ENCODE results near the gene LARP4B. TPM values are rescaled to one million over a fixed set of nuclear protein-coding genes. Genes with fewer than 3 reads are reported as not detected.
A peak's percentile ranks its signal among the peaks of the same experiment; 100 is the strongest.

The LARP4B gene
- total and polyA plus RNA-seq, 2 of the 13 experiments (the other 11 are each of a cell fraction or from before 2014, with no cell fraction given) = 19.5 to 30.2 TPM

GRCh38 chr10:970311-971149, 39.0 kb upstream of the LARP4B start (continued):
- TF ChIP-seq ZNF710 (CRISPR knock-in tag; IDR thresholded peaks at IDR 0.05; ENCODE audit: borderline replicate concordance) (peak; percentile 64; the same call in 1 of the 2 replicates), ZNF280D (CRISPR knock-in tag; IDR thresholded peaks at IDR 0.05) (no peak), SIN3A (IDR thresholded peaks at IDR 0.05; ENCODE audit: borderline replicate concordance, low read depth, low read length) (no peak), RORA (CRISPR knock-in tag; IDR thresholded peaks at IDR 0.05) (no peak), ZBTB1 (CRISPR knock-in tag; IDR thresholded peaks at IDR 0.05; ENCODE audit: borderline replicate concordance) (no peak), ZMYM4 (CRISPR knock-in tag; IDR thresholded peaks at IDR 0.05) (0 out of 2 replicates have a peak, but pooled peaks have one; percentile 19), GPN1 (CRISPR knock-in tag; IDR thresholded peaks at IDR 0.05; ENCODE audit: borderline replicate concordance) (no peak), MYNN (CRISPR knock-in tag; IDR thresholded peaks at IDR 0.05; ENCODE audit: low read depth) (no peak), HCFC1 (IDR thresholded peaks at IDR 0.05; ENCODE audit: low read depth, low read length) (no peak), CERS6 (CRISPR knock-in tag; IDR thresholded peaks at IDR 0.05) (no peak), MAZ (IDR thresholded peaks at IDR 0.05; ENCODE audit: borderline replicate concordance, low read depth, low read length) (no peak), MAZ (CRISPR knock-in tag; IDR thresholded peaks at IDR 0.05; ENCODE audit: low read depth) (no peak), HNRNPLL (IDR thresholded peaks at IDR 0.05; ENCODE audit: low read depth, low read length, poor library complexity, severe bottlenecking) (no peak), ATRX (CRISPR knock-in tag; IDR thresholded peaks at IDR 0.05; ENCODE audit: borderline replicate concordance) (no peak), ZNF567 (CRISPR knock-in tag; IDR thresholded peaks at IDR 0.05; ENCODE audit: borderline replicate concordance) (no peak), GZF1 (CRISPR knock-in tag; IDR thresholded peaks at IDR 0.05) (no peak), ZKSCAN5 (CRISPR knock-in tag; IDR thresholded peaks at IDR 0.05) (no peak), ZNF75D (CRISPR knock-in tag; IDR thresholded peaks at IDR 0.05; ENCODE audit: borderline replicate concordance) (no peak), E2F2 (CRISPR knock-in tag; IDR thresholded peaks at IDR 0.05; ENCODE audit: borderline replicate concordance) (no peak), ATF5 (CRISPR knock-in tag; IDR thresholded peaks at IDR 0.05; ENCODE audit: low read depth) (no peak), ZNF550 (CRISPR knock-in tag; IDR thresholded peaks at IDR 0.05; ENCODE audit: borderline replicate concordance) (no peak)
